Inflammatory macrophage treated with lipopolysaccharide for 1 hour (primary cell): Measurements from ENCODE around the gene GPA33.

Experiments
- DNase-seq, 2 donors: peaks; one replicate each; pipeline ENCODE4 v3.0.0-alpha.2; 2020 to 2022

GPA33 gene

GRCh38 chr1:167083871-167084270 is 6.3 kb downstream of the GPA33 start:
- DNase-seq = no peak

- DNase-seq = peak in 1 of 2 donors; percentile 12
Measured at GRCh38 chr1:167083066-167083665, 7.0 kb downstream of the GPA33 start.

- peak; percentile 69 to 78 for DNase-seq
Measured at GRCh38 chr1:167082511-167083027, 7.6 kb downstream of the GPA33 start.

GRCh38 chr1:167081594-167082156 is 8.5 kb downstream of the GPA33 start:
- no peak for DNase-seq

GRCh38 chr1:167077868-167078210 is 12.3 kb downstream of the GPA33 start:
- DNase-seq = no peak

- no peak for DNase-seq
Measured at GRCh38 chr1:167077128-167077867, 12.9 kb downstream of the GPA33 start.

GRCh38 chr1:167076136-167076710 is 14.0 kb downstream of the GPA33 start:
- DNase-seq = no peak

GRCh38 chr1:167071286-167071685 is 18.9 kb downstream of the GPA33 start:
- DNase-seq = no peak

- DNase-seq = no peak
Measured at GRCh38 chr1:167068761-167069160, 21.4 kb downstream of the GPA33 start.

- no peak for DNase-seq
Measured at GRCh38 chr1:167067904-167068303, 22.3 kb downstream of the GPA33 start.

- peak; percentile 45 to 90 for DNase-seq
Measured at GRCh38 chr1:167066333-167067122, 23.6 kb downstream of the GPA33 start.

GRCh38 chr1:167065471-167065870 is 24.7 kb downstream of the GPA33 start:
- no peak for DNase-seq

GRCh38 chr1:167064621-167065020 is 25.6 kb downstream of the GPA33 start:
- no peak for DNase-seq

GRCh38 chr1:167061073-167061464 is 29.1 kb downstream of the GPA33 start:
- DNase-seq = no peak

GRCh38 chr1:167060141-167061072 is 29.8 kb downstream of the GPA33 start:
- DNase-seq = no peak

GRCh38 chr1:167059809-167060107 is 30.4 kb downstream of the GPA33 start:
- no peak for DNase-seq

GRCh38 chr1:167059045-167059808 is 30.9 kb downstream of the GPA33 start:
- peak; percentile 61 to 89 for DNase-seq

- no peak for DNase-seq
Measured at GRCh38 chr1:167057241-167057688, 32.9 kb downstream of the GPA33 start.

GRCh38 chr1:167056529-167057231 is 33.5 kb downstream of the GPA33 start:
- no peak for DNase-seq

- DNase-seq = no peak
Measured at GRCh38 chr1:167054946-167055630, 35.1 kb downstream of the GPA33 start.
